Hippocampal formation (tissue), 2 donors: Measurements from ENCODE around the gene SON.
"Not testable (repeated sequence)": the region's sequence is repeated elsewhere in the genome, so short reads cannot be mapped to it uniquely, and the experiment has no call there.

Experiments
- DNase-seq, 2 donors: peaks; one replicate each; lab custom pipeline; 2025; lab: John Stamatoyannopoulos, UW

The SON gene

GRCh38 chr21:33542640-33543504 lies at the start of gene SON:
Gene SON (plus strand): TSS chr21:33543038. CDS start chr21:33543093, 55 bp downstream.
- DNase-seq: peak; percentile 99

- DNase-seq: no peak
These were observed 49.1 kb upstream of the SON start for GRCh38 chr21:33493756-33494155.

GRCh38 chr21:33495743-33496142 lies 47.1 kb upstream of the SON start:
- no peak for DNase-seq

- no peak for DNase-seq
These were observed 46.5 kb upstream of the SON start for GRCh38 chr21:33496345-33496744.

- DNase-seq: no peak
These were observed 37.0 kb upstream of the SON start for GRCh38 chr21:33505833-33506232.

- DNase-seq: not testable (repeated sequence)
These were observed 35.8 kb upstream of the SON start for GRCh38 chr21:33507003-33507402.

GRCh38 chr21:33510826-33511225 lies 32.0 kb upstream of the SON start:
- no peak for DNase-seq

GRCh38 chr21:33511639-33512038 lies 31.2 kb upstream of the SON start:
- no peak for DNase-seq

GRCh38 chr21:33512481-33512880 lies 30.4 kb upstream of the SON start:
- DNase-seq: no peak

GRCh38 chr21:33514229-33514628 lies 28.6 kb upstream of the SON start:
- no peak for DNase-seq

GRCh38 chr21:33518899-33519298 lies 23.9 kb upstream of the SON start:
- DNase-seq: no peak

- no peak for DNase-seq
These were observed 20.4 kb upstream of the SON start for GRCh38 chr21:33522297-33522952.

GRCh38 chr21:33522953-33523349 lies 19.9 kb upstream of the SON start:
- no peak for DNase-seq

GRCh38 chr21:33531007-33531406 lies 11.8 kb upstream of the SON start:
- no peak for DNase-seq

- DNase-seq: no peak
These were observed 5.6 kb upstream of the SON start for GRCh38 chr21:33537212-33537611.

- DNase-seq: no peak
These were observed 3.2 kb upstream of the SON start for GRCh38 chr21:33539616-33540015.

- DNase-seq: no peak
These were observed 2.1 kb upstream of the SON start for GRCh38 chr21:33540711-33541104.

GRCh38 chr21:33541105-33541711 lies 1.6 kb upstream of the SON start:
- no peak for DNase-seq

GRCh38 chr21:33541756-33542639 lies 840 bp upstream of the SON start, which contains the start of gene GART:
Gene GART (minus strand): TSS chr21:33542117. CDS start chr21:33539315, 2,802 bp downstream.
- peak; percentile 71 to 72 for DNase-seq

- DNase-seq: no peak
These were observed 779 bp downstream of the SON start for GRCh38 chr21:33543505-33544129.

GRCh38 chr21:33544451-33545195 lies 1.8 kb downstream of the SON start:
- DNase-seq: no peak
